OCI-LY1 (cell line): ENCODE results near the gene LIPG.

Source experiments
- H2AFZ ChIP-seq: fragments of 200-600 bp; sonication (generic), shearing (Covaris generic); 2 replicates; pipeline ENCODE4 v1.6.0; 2014; ENCODE audit warnings: antibody characterized with exemption, mild to moderate bottlenecking, low read length
- H3F3A ChIP-seq: fragments of 200-600 bp; sonication (generic), shearing (Covaris generic); 2 replicates; pipeline ENCODE4 v1.6.0; 2014; ENCODE audit warnings: mild to moderate bottlenecking, antibody characterized with exemption, low read length, moderate library complexity; ENCODE audit not compliant: insufficient read depth
- H3K27ac ChIP-seq: fragments of 200-600 bp; sonication (generic); 2 replicates; pipeline ENCODE4 v1.5.1; 2014; ENCODE audit warnings: low read length, mixed run types, mild to moderate bottlenecking, low read depth; ENCODE audit not compliant: poor library complexity, severe bottlenecking
- H3K27me3 ChIP-seq: fragments of 200-600 bp; sonication (generic); 2 replicates; pipeline ENCODE4 v1.6.0; 2014; ENCODE audit warnings: antibody characterized with exemption, mild to moderate bottlenecking, low read length, moderate library complexity; ENCODE audit not compliant: insufficient read depth
- H3K36me3 ChIP-seq: fragments of 200-600 bp; sonication (generic); 2 replicates; pipeline ENCODE4 v1.6.1; 2014; ENCODE audit warnings: mild to moderate bottlenecking, antibody characterized with exemption, low read length, moderate library complexity, mixed read lengths; ENCODE audit not compliant: insufficient read depth
- H3K4me1 ChIP-seq: fragments of 200-600 bp; sonication (generic); 2 replicates; pipeline ENCODE4 v1.5.1; 2014; ENCODE audit warnings: mild to moderate bottlenecking, low read length, moderate library complexity; ENCODE audit not compliant: insufficient read depth, severe bottlenecking
- H3K4me2 ChIP-seq: fragments of 200-600 bp; sonication (generic), shearing (Covaris generic); 2 replicates; pipeline ENCODE4 v1.6.1; 2014; ENCODE audit warnings: low read length
- H3K4me3 ChIP-seq: fragments of 200-600 bp; sonication (generic); 2 replicates; pipeline ENCODE4 v1.5.1; 2014; ENCODE audit warnings: low read length, low read depth, mild to moderate bottlenecking, mixed read lengths; ENCODE audit not compliant: poor library complexity, severe bottlenecking
- H3K79me2 ChIP-seq: fragments of 200-600 bp; shearing (Covaris generic); 2 replicates; pipeline ENCODE4 v1.6.1; 2016; ENCODE audit warnings: mixed run types, low read length, mixed read lengths; ENCODE audit not compliant: insufficient read depth
- H3K9ac ChIP-seq: fragments of 200-600 bp; sonication (generic), shearing (Covaris generic); 2 replicates; pipeline ENCODE4 v1.6.1; 2014; ENCODE audit warnings: mild to moderate bottlenecking, low read length, mixed read lengths
- H3K9me2 ChIP-seq: fragments of 200-600 bp; sonication (generic), shearing (Covaris generic); 2 replicates; pipeline ENCODE4 v1.6.1; 2014; ENCODE audit warnings: low read depth, mild to moderate bottlenecking, low read length, mixed read lengths
- H3K9me3 ChIP-seq: fragments of 200-600 bp; shearing (Covaris generic); 2 replicates; pipeline ENCODE4 v1.6.1; 2014; ENCODE audit warnings: low read length, mixed read lengths
- H4K20me1 ChIP-seq: fragments of 200-600 bp; sonication (generic), shearing (Covaris generic); 2 replicates; pipeline ENCODE4 v1.6.0; 2016; ENCODE audit warnings: mild to moderate bottlenecking, low read length; ENCODE audit not compliant: insufficient read depth
- CTCF ChIP-seq: fragments of 200-600 bp; sonication (generic), shearing (Covaris generic); IDR thresholded peaks from 2 replicates; pipeline ENCODE4 v1.5.1; 2017; ENCODE audit warnings: mild to moderate bottlenecking, antibody characterized with exemption, low read length, moderate library complexity, mixed read lengths
- EZH2 ChIP-seq: fragments of 200-600 bp; sonication (generic), shearing (Covaris generic); IDR thresholded peaks from 2 replicates; pipeline ENCODE4 v1.8.0; 2017; ENCODE audit warnings: borderline replicate concordance, mixed run types, mild to moderate bottlenecking, antibody characterized with exemption, low read length, moderate library complexity, mixed read lengths

The LIPG gene

GRCh38 chr18:49621301-49621700, 59.4 kb downstream of the LIPG start:
- H2AFZ ChIP-seq = no peak overlapping the region
- H3F3A ChIP-seq = no peaks in the 10 kb centered on the region
- H3K4me1 ChIP-seq = no peaks in the 10 kb centered on the region
- H4K20me1 ChIP-seq = no peaks in the 10 kb centered on the region
- no peaks in the 10 kb centered on the region for H3K27me3 ChIP-seq
- no peaks in the 10 kb centered on the region for H3K79me2 ChIP-seq
- no peaks in the 10 kb centered on the region for H3K9me3 ChIP-seq
- H3K9me2 ChIP-seq = no peaks in the 10 kb centered on the region
- no peaks in the 10 kb centered on the region for H3K36me3 ChIP-seq
- H3K4me3 ChIP-seq = no peak overlapping the region
- no peak overlapping the region for H3K4me2 ChIP-seq
- H3K9ac ChIP-seq = no peak overlapping the region
- TF ChIP-seq EZH2 (no peak), CTCF (no peak)
- no peak overlapping the region for H3K27ac ChIP-seq

- H3K9ac ChIP-seq = no peak overlapping the region
Measured at GRCh38 chr18:49621717-49622351, 60.0 kb downstream of the LIPG start.

GRCh38 chr18:49623571-49623970, 61.7 kb downstream of the LIPG start:
- Histone ChIP-seq H3K4me1 (no peaks in the 10 kb centered on the region), H3K36me3 (no peaks in the 10 kb centered on the region), H3K4me2 (no peak overlapping the region), H3K9me3 (no peaks in the 10 kb centered on the region), H3K79me2 (no peaks in the 10 kb centered on the region), H3K9me2 (no peaks in the 10 kb centered on the region), H3K27me3 (no peaks in the 10 kb centered on the region), H2AFZ (no peak overlapping the region), H3F3A (no peaks in the 10 kb centered on the region), H3K9ac (no peak overlapping the region), H3K27ac (no peak overlapping the region), H3K4me3 (no peak overlapping the region), H4K20me1 (no peaks in the 10 kb centered on the region)
- TF ChIP-seq CTCF = no peak
- no peak for TF ChIP-seq EZH2

More at GRCh38 chr18:49621717-49622351, 60.0 kb downstream of the LIPG start:
- H3K27me3 ChIP-seq = no peaks in the 10 kb centered on the region
- H3K9me2 ChIP-seq = no peaks in the 10 kb centered on the region
- TF ChIP-seq CTCF = no peak
- TF ChIP-seq EZH2 = no peak
- H3K36me3 ChIP-seq = no peaks in the 10 kb centered on the region
- H2AFZ ChIP-seq = no peak overlapping the region
- H3K4me3 ChIP-seq = no peak overlapping the region
- H3K4me1 ChIP-seq = no peaks in the 10 kb centered on the region
- H3F3A ChIP-seq = no peaks in the 10 kb centered on the region
- H3K4me2 ChIP-seq = no peak overlapping the region
- no peak overlapping the region for H3K27ac ChIP-seq
- H3K79me2 ChIP-seq = no peaks in the 10 kb centered on the region
- no peaks in the 10 kb centered on the region for H3K9me3 ChIP-seq
- H4K20me1 ChIP-seq = no peaks in the 10 kb centered on the region
